ENCODE results near the gene FTCD. TPM values are rescaled to one million over a fixed set of nuclear protein-coding genes. Genes with fewer than 3 reads are reported as not detected.
A peak's percentile ranks its signal among the peaks of the same experiment; 100 is the strongest.

FTCD gene
- total and polyA plus RNA-seq, 2 of the 8 experiments (the other 6 are each of a cell fraction or from before 2014, with no cell fraction given) = 3.3 to 4.9 TPM

GRCh38 chr21:46184625-46185555 lies 29.5 kb upstream of the FTCD start (continued):
- TF ChIP-seq TAF7 (optimal IDR thresholded peaks at IDR 0.05; ENCODE audit: borderline replicate concordance, low read depth, low read length) = no peak
- TF ChIP-seq YY1 (IDR thresholded peaks at IDR 0.05; ENCODE audit: low read depth, low read length) = no peak
- TF ChIP-seq TEAD4 (IDR thresholded peaks at IDR 0.05; ENCODE audit: low read depth, low read length) = no peak
- TF ChIP-seq CEBPB (IDR thresholded peaks at IDR 0.05; ENCODE audit: low read depth, low read length) = peak; percentile 28; the same call in 1 of the 2 replicates
- TF ChIP-seq RBBP5 (IDR thresholded peaks at IDR 0.05; ENCODE audit: borderline replicate concordance, low read depth, low read length) = no peak
- peak; percentile 95 for TF ChIP-seq SP1 (IDR thresholded peaks at IDR 0.05; ENCODE audit: low read depth, low read length)
- peak; percentile 92 for TF ChIP-seq CHD2 (IDR thresholded peaks at IDR 0.05; ENCODE audit: low read length)
- peak; percentile 53; the same call in 1 of the 2 replicates for TF ChIP-seq TAF1 (IDR thresholded peaks at IDR 0.05; ENCODE audit: low read depth, low read length)
- no peak for TF ChIP-seq MAFK (IDR thresholded peaks at IDR 0.05; ENCODE audit: low read depth, low read length)
- TF ChIP-seq CTCF (IDR thresholded peaks at IDR 0.05; ENCODE audit: control extremely low read depth in 1 of 3, insufficient read depth in 1 of 3, low read depth in 1 of 3, low read length in 3 of 3) = no peak

Measured in H1 (cell line).